GM23338 (cell line): Measurements from ENCODE around the gene SCTR. TPM values are rescaled to one million over a fixed set of nuclear protein-coding genes. Genes with fewer than 3 reads are reported as not detected.

Experiments
- ATAC-seq: fragments of 200-7000 bp; cut with Tn5 transposase; 3 replicates; pipeline ENCODE4 v1.9.1; 2020
- DNase-seq: peaks from one replicate; pipeline ENCODE4 v3.0.0-alpha.2; 2015; ENCODE audit warnings: low spot score
- H2AFZ ChIP-seq: fragments of 200-600 bp; sonication (generic); 2 replicates; pipeline ENCODE4 v1.8.0; 2016; ENCODE audit warnings: antibody characterized with exemption, mild to moderate bottlenecking, moderate library complexity
- H3F3A ChIP-seq: fragments of 200-600 bp; sonication (generic); replicated peaks from 2 replicates; pipeline ENCODE4 v1.8.0; 2017; ENCODE audit warnings: antibody characterized with exemption, mixed run types, low read depth
- H3K27ac ChIP-seq: fragments of 200-600 bp; sonication (generic); 2 replicates; pipeline ENCODE4 v1.6.1; 2016; ENCODE audit warnings: low read depth
- H3K27me3 ChIP-seq: fragments of 200-600 bp; sonication (generic); 2 replicates; pipeline ENCODE4 v1.8.0; 2016; ENCODE audit warnings: mild to moderate bottlenecking, mixed run types, moderate library complexity; ENCODE audit not compliant: insufficient read depth
- H3K36me3 ChIP-seq: fragments of 200-600 bp; sonication (generic); 2 replicates; pipeline ENCODE4 v1.8.0; 2016; ENCODE audit warnings: mild to moderate bottlenecking; ENCODE audit not compliant: insufficient read depth
- H3K4me1 ChIP-seq: fragments of 200-600 bp; sonication (generic); 2 replicates; pipeline ENCODE4 v1.8.0; 2016; ENCODE audit warnings: mild to moderate bottlenecking, moderate library complexity; ENCODE audit not compliant: insufficient read depth
- H3K4me2 ChIP-seq: fragments of 200-600 bp; sonication (generic); 2 replicates; pipeline ENCODE4 v1.7.1; 2017; ENCODE audit warnings: mixed run types
- H3K4me3 ChIP-seq: fragments of 200-600 bp; sonication (generic); 2 replicates; pipeline ENCODE4 v1.6.1; 2016; ENCODE audit warnings: mixed run types
- H3K79me2 ChIP-seq: fragments of 200-600 bp; sonication (generic); replicated peaks from 2 replicates; pipeline ENCODE4 v1.8.0; 2017; ENCODE audit warnings: mild to moderate bottlenecking; ENCODE audit not compliant: insufficient read depth
- H3K9me2 ChIP-seq: fragments of 200-600 bp; sonication (generic); 2 replicates; pipeline ENCODE4 v1.8.0; 2017; ENCODE audit not compliant: insufficient read depth
- H4K20me1 ChIP-seq: fragments of 200-600 bp; sonication (generic); replicated peaks from 2 replicates; pipeline ENCODE4 v1.8.0; 2017; ENCODE audit warnings: mild to moderate bottlenecking; ENCODE audit not compliant: insufficient read depth
- H3K27ac Mint-ChIP-seq: 2 replicates; pipeline ENCODE4 v1.8.0; 2020; ENCODE audit warnings: inconsistent platforms, mild to moderate bottlenecking, moderate library complexity, mixed read lengths
- H3K27me3 Mint-ChIP-seq: 3 replicates; pipeline ENCODE4 v1.8.0; 2022; ENCODE audit warnings: low read depth, mild to moderate bottlenecking, moderate library complexity, mixed read lengths, inconsistent platforms; ENCODE audit not compliant: insufficient read depth, poor library complexity
- H3K36me3 Mint-ChIP-seq: 3 replicates; pipeline ENCODE4 v1.8.0; 2021; ENCODE audit warnings: low read depth, mild to moderate bottlenecking, inconsistent platforms, moderate library complexity, mixed read lengths
- H3K4me1 Mint-ChIP-seq: 3 replicates; pipeline ENCODE4 v1.8.0; 2020; ENCODE audit warnings: mild to moderate bottlenecking, inconsistent platforms, mixed read lengths
- H3K4me3 Mint-ChIP-seq: 3 replicates; pipeline ENCODE4 v1.8.0; 2021; ENCODE audit warnings: moderate library complexity, mild to moderate bottlenecking, inconsistent platforms, mixed read lengths
- H3K9me3 Mint-ChIP-seq: 3 replicates; pipeline ENCODE4 v1.8.0; 2020; ENCODE audit warnings: moderate library complexity, mild to moderate bottlenecking, inconsistent platforms, mixed read lengths
- CTCF ChIP-seq, 2 experiments: fragments of 200-600 bp in 1 of 2; sonication (generic) in 1 of 2; conservative IDR thresholded peaks; 2 replicates each; pipeline versions ENCODE4 v1.5.1 to v1.6.1; 2016 to 2017; ENCODE audit warnings: antibody characterized with exemption in 2 of 2, low read depth in 2 of 2, mild to moderate bottlenecking in 2 of 2, moderate library complexity in 1 of 2
- JUNB ChIP-seq: IDR thresholded peaks from one replicate; pipeline ENCODE4 v1.6.1; 2016; ENCODE audit warnings: antibody characterized with exemption; ENCODE audit not compliant: unreplicated experiment
- ZNF331 ChIP-seq: fragments of 250-450 bp; sonication (Bioruptor Pico); IDR thresholded peaks from 2 replicates; pipeline ENCODE4 v1.5.0; 2020; ENCODE audit warnings: low read depth, mild to moderate bottlenecking, moderate library complexity
- polyA plus RNA-seq: library from polyadenylated mRNA; unstranded; fragments of >200 nt; fragmentation: Nextera tagmentation; extraction: Ambion mirVana; gene quantifications from 2 replicates; pipeline ENCODE4 v1.2.1, GENCODE V29; 2016
- total RNA-seq: library from RNA; depleted of rRNA; stranded (reverse); fragments of >200 nt; shearing (Covaris generic); gene quantifications from 2 replicates; pipeline ENCODE4 v1.2.3, GENCODE V29; 2014
- TF ChIP-seq, protein P1 (sequence below): IDR thresholded peaks from one replicate; pipeline ENCODE4 v1.6.1; 2018; ENCODE audit warnings: antibody characterized with exemption; ENCODE audit not compliant: unreplicated experiment
- TF ChIP-seq, protein P2 (sequence below): fragments of 250-450 bp; sonication (Bioruptor Pico); IDR thresholded peaks from 2 replicates; pipeline ENCODE4 v1.5.0; 2020; ENCODE audit warnings: mild to moderate bottlenecking, moderate library complexity

Gene SCTR
- total and polyA plus RNA-seq, 2 experiments from 2014 or later = not detected

GRCh38 chr2:119415630-119416029 lies 108.7 kb downstream of the SCTR start:
- Histone ChIP-seq H4K20me1 (no peaks in the 10 kb centered on the region), H3K36me3 (no peaks in the 10 kb centered on the region), H3K4me1 (no peaks in the 10 kb centered on the region), H3K27me3 (no peaks in the 10 kb centered on the region), H2AFZ (no peak overlapping the region), H3K4me2 (no peak overlapping the region), H3K79me2 (no peaks in the 10 kb centered on the region), H3K9me2 (no peaks in the 10 kb centered on the region), H3K27ac (no peak overlapping the region), H3K4me3 (no peak overlapping the region), H3F3A (no peaks in the 10 kb centered on the region)
- ATAC-seq (no peak), DNase-seq (no peak)
- Mint-ChIP-seq H3K4me3 (no peak overlapping the region), H3K27ac (no peak overlapping the region), H3K36me3 (no peaks in the 10 kb centered on the region), H3K4me1 (no peaks in the 10 kb centered on the region; the same call in 2 of the 3 replicates), H3K9me3 (peaks cover 12% of the 10 kb centered on the region), H3K27me3 (no peaks in the 10 kb centered on the region)
- TF ChIP-seq, protein P1, sequence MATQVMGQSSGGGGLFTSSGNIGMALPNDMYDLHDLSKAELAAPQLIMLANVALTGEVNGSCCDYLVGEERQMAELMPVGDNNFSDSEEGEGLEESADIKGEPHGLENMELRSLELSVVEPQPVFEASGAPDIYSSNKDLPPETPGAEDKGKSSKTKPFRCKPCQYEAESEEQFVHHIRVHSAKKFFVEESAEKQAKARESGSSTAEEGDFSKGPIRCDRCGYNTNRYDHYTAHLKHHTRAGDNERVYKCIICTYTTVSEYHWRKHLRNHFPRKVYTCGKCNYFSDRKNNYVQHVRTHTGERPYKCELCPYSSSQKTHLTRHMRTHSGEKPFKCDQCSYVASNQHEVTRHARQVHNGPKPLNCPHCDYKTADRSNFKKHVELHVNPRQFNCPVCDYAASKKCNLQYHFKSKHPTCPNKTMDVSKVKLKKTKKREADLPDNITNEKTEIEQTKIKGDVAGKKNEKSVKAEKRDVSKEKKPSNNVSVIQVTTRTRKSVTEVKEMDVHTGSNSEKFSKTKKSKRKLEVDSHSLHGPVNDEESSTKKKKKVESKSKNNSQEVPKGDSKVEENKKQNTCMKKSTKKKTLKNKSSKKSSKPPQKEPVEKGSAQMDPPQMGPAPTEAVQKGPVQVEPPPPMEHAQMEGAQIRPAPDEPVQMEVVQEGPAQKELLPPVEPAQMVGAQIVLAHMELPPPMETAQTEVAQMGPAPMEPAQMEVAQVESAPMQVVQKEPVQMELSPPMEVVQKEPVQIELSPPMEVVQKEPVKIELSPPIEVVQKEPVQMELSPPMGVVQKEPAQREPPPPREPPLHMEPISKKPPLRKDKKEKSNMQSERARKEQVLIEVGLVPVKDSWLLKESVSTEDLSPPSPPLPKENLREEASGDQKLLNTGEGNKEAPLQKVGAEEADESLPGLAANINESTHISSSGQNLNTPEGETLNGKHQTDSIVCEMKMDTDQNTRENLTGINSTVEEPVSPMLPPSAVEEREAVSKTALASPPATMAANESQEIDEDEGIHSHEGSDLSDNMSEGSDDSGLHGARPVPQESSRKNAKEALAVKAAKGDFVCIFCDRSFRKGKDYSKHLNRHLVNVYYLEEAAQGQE = no peak
- TF ChIP-seq, protein P2, sequence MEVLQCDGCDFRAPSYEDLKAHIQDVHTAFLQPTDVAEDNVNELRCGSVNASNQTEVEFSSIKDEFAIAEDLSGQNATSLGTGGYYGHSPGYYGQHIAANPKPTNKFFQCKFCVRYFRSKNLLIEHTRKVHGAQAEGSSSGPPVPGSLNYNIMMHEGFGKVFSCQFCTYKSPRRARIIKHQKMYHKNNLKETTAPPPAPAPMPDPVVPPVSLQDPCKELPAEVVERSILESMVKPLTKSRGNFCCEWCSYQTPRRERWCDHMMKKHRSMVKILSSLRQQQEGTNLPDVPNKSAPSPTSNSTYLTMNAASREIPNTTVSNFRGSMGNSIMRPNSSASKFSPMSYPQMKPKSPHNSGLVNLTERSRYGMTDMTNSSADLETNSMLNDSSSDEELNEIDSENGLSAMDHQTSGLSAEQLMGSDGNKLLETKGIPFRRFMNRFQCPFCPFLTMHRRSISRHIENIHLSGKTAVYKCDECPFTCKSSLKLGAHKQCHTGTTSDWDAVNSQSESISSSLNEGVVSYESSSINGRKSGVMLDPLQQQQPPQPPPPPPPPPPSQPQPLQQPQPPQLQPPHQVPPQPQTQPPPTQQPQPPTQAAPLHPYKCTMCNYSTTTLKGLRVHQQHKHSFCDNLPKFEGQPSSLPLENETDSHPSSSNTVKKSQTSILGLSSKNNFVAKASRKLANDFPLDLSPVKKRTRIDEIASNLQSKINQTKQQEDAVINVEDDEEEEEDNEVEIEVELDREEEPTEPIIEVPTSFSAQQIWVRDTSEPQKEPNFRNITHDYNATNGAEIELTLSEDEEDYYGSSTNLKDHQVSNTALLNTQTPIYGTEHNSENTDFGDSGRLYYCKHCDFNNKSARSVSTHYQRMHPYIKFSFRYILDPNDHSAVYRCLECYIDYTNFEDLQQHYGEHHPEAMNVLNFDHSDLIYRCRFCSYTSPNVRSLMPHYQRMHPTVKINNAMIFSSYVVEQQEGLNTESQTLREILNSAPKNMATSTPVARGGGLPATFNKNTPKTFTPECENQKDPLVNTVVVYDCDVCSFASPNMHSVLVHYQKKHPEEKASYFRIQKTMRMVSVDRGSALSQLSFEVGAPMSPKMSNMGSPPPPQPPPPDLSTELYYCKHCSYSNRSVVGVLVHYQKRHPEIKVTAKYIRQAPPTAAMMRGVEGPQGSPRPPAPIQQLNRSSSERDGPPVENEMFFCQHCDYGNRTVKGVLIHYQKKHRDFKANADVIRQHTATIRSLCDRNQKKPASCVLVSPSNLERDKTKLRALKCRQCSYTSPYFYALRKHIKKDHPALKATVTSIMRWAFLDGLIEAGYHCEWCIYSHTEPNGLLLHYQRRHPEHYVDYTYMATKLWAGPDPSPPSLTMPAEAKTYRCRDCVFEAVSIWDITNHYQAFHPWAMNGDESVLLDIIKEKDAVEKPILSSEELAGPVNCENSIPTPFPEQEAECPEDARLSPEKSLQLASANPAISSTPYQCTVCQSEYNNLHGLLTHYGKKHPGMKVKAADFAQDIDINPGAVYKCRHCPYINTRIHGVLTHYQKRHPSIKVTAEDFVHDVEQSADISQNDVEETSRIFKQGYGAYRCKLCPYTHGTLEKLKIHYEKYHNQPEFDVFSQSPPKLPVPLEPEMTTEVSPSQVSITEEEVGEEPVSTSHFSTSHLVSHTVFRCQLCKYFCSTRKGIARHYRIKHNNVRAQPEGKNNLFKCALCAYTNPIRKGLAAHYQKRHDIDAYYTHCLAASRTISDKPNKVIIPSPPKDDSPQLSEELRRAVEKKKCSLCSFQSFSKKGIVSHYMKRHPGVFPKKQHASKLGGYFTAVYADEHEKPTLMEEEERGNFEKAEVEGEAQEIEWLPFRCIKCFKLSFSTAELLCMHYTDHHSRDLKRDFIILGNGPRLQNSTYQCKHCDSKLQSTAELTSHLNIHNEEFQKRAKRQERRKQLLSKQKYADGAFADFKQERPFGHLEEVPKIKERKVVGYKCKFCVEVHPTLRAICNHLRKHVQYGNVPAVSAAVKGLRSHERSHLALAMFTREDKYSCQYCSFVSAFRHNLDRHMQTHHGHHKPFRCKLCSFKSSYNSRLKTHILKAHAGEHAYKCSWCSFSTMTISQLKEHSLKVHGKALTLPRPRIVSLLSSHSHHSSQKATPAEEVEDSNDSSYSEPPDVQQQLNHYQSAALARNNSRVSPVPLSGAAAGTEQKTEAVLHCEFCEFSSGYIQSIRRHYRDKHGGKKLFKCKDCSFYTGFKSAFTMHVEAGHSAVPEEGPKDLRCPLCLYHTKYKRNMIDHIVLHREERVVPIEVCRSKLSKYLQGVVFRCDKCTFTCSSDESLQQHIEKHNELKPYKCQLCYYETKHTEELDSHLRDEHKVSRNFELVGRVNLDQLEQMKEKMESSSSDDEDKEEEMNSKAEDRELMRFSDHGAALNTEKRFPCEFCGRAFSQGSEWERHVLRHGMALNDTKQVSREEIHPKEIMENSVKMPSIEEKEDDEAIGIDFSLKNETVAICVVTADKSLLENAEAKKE (CRISPR knock-in tag) = no peak
- TF ChIP-seq ZNF331 (CRISPR knock-in tag) (no peak), JUNB (no peak), CTCF (conservative IDR thresholded peaks at IDR 0.05; ENCODE audit: low read depth in 2 of 2) (no peak)
